Measurements from ENCODE around the gene USH1C. TPM values are rescaled to one million over a fixed set of nuclear protein-coding genes. Genes with fewer than 3 reads are reported as not detected.

Gene USH1C
- total and polyA plus RNA-seq, 2 of the 4 experiments (the other 2 are of a cell fraction): not detected

- no peak overlapping the region for H3K14ac ChIP-seq (replicated peaks; ENCODE audit: low read depth, low read length)
- H3K4me1 ChIP-seq (ENCODE audit: control insufficient read depth, insufficient read depth, low read length): no peaks in the 10 kb centered on the region
- H3K36me3 ChIP-seq (ENCODE audit: control insufficient read depth, insufficient read depth, low read length): no peaks in the 10 kb centered on the region
- no peak overlapping the region for H3K18ac ChIP-seq (ENCODE audit: low read depth, low read length)
- intact Hi-C loops (cut with micrococcal nuclease): no loop called here
- ATAC-seq (ENCODE audit: low read depth) (no peak), DNase-seq (no peak)
- H2BK15ac ChIP-seq (ENCODE audit: low read depth, low read length): no peak overlapping the region
- no peak overlapping the region for H4K5ac ChIP-seq (ENCODE audit: low read depth, low read length)
- H3K4me3 ChIP-seq (ENCODE audit: insufficient read depth, low read depth, low read length): no peak overlapping the region
- H3K23ac ChIP-seq (ENCODE audit: low read depth, low read length): no peak overlapping the region
- no peak for TF ChIP-seq CEBPB (IDR thresholded peaks at IDR 0.05; ENCODE audit: low read depth, low read length)
- no peak for TF ChIP-seq ELK1 (IDR thresholded peaks at IDR 0.05; ENCODE audit: borderline replicate concordance, low read depth, low read length)
- no peak for TF ChIP-seq MAFK (IDR thresholded peaks at IDR 0.05; ENCODE audit: low read depth, low read length)
- no peak for TF ChIP-seq CHD1 (IDR thresholded peaks at IDR 0.05; ENCODE audit: low read depth, low read length)
- TF ChIP-seq, protein P1, sequence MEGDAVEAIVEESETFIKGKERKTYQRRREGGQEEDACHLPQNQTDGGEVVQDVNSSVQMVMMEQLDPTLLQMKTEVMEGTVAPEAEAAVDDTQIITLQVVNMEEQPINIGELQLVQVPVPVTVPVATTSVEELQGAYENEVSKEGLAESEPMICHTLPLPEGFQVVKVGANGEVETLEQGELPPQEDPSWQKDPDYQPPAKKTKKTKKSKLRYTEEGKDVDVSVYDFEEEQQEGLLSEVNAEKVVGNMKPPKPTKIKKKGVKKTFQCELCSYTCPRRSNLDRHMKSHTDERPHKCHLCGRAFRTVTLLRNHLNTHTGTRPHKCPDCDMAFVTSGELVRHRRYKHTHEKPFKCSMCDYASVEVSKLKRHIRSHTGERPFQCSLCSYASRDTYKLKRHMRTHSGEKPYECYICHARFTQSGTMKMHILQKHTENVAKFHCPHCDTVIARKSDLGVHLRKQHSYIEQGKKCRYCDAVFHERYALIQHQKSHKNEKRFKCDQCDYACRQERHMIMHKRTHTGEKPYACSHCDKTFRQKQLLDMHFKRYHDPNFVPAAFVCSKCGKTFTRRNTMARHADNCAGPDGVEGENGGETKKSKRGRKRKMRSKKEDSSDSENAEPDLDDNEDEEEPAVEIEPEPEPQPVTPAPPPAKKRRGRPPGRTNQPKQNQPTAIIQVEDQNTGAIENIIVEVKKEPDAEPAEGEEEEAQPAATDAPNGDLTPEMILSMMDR (conservative IDR thresholded peaks at IDR 0.05; ENCODE audit: low read depth, low read length): no peak
- no peak for TF ChIP-seq NFE2L2 (IDR thresholded peaks at IDR 0.05; ENCODE audit: low read depth, low read length)
- TF ChIP-seq MXI1 (IDR thresholded peaks at IDR 0.05; ENCODE audit: borderline replicate concordance, low read depth, low read length): no peak
- TF ChIP-seq RCOR1 (IDR thresholded peaks at IDR 0.05; ENCODE audit: insufficient replicate concordance, low read length): no peak
- no peak for TF ChIP-seq FOS (IDR thresholded peaks at IDR 0.05; ENCODE audit: low read depth, low read length)
- TF ChIP-seq BHLHE40 (IDR thresholded peaks at IDR 0.05; ENCODE audit: low read depth, low read length): no peak
- TF ChIP-seq MAZ (IDR thresholded peaks at IDR 0.05; ENCODE audit: borderline replicate concordance, low read depth, low read length): no peak
- no peak for TF ChIP-seq USF2 (IDR thresholded peaks at IDR 0.05; ENCODE audit: low read depth, low read length)
- in situ Hi-C loops (cut with MboI; ENCODE audit: low sequenced_read_pairs): loop anchor here (25.0 kb wide), 1 partner anchor 581 kb away; no protein-coding TSS in a partner anchor
- no peak overlapping the region for H2BK20ac ChIP-seq (ENCODE audit: low read depth, low read length)
- no peak overlapping the region for H3K4ac ChIP-seq (ENCODE audit: low read depth, low read length)
- no peaks in the 10 kb centered on the region for H4K20me1 ChIP-seq (ENCODE audit: insufficient read depth, low read length)
- 14% methylated on average over 1 of the region's 2 CpGs; no CpG with 5 or more reads in 1 of the 2 experiments for WGBS, 2 experiments (ENCODE audit: extremely low coverage in 2 of 2, insufficient read length in 1 of 2)
- H2BK120ac ChIP-seq (ENCODE audit: low read depth, low read length): no peak overlapping the region
- H4K8ac ChIP-seq (ENCODE audit: low read depth in 2 of 2, low read length in 2 of 2): no peak overlapping the region
- no peak overlapping the region for H2BK5ac ChIP-seq (ENCODE audit: low read depth, low read length, poor library complexity, severe bottlenecking)
- no peak overlapping the region for H2AK9ac ChIP-seq (replicated peaks; ENCODE audit: low read depth, low read length, poor library complexity)
- no peak overlapping the region for H3K9ac ChIP-seq (ENCODE audit: low read depth, low read length)
- peaks cover 13% of the 10 kb centered on the region for H3K27me3 ChIP-seq (ENCODE audit: control insufficient read depth, insufficient read depth, low read length)
- H3K56ac ChIP-seq (ENCODE audit: extremely low read depth, insufficient read depth, low read length): no peak overlapping the region
- ChIA-PET POLR2A (ENCODE audit: unreplicated experiment) (no interaction called here), CTCF (no interaction called here)
- no peak overlapping the region for H2AK5ac ChIP-seq (ENCODE audit: low read depth, low read length)
- no peak overlapping the region for H3K4me2 ChIP-seq (ENCODE audit: low read depth, low read length)
- H2AFZ ChIP-seq (replicated peaks; ENCODE audit: low read length, poor library complexity): no peak overlapping the region
- no peaks in the 10 kb centered on the region for H3K79me1 ChIP-seq (ENCODE audit: low read depth in 1 of 2, low read length in 2 of 2)
- no peaks in the 10 kb centered on the region; the same call in 1 of the 2 replicates for H3K9me1 ChIP-seq (ENCODE audit: insufficient read depth, low read length)
- no peak overlapping the region for H4K91ac ChIP-seq (ENCODE audit: insufficient read depth, low read depth, low read length)
- dilution Hi-C loops (cut with HindIII; ENCODE audit: low sequenced_read_pairs, unreplicated experiment): no loop called here
- H3K27ac ChIP-seq (ENCODE audit: insufficient read depth, low read length): no peak overlapping the region
- no TSS peak for BruUV-seq (replicated peaks)
- no peaks in the 10 kb centered on the region for H3K9me3 ChIP-seq (ENCODE audit: control insufficient read depth, insufficient read depth, low read length)
Measured at GRCh38 chr11:17518366-17518765, 25.9 kb downstream of the USH1C start.

Measured in IMR-90 (cell line).